GM19452 (cell line): Measurements from ENCODE around the gene TET3.

ENCODE experiments used
- ATAC-seq: cut with Tn5 transposase; IDR thresholded peaks from one replicate; pipeline ENCODE4 v1.9.1; 2021; ENCODE audit not compliant: unreplicated experiment

The TET3 gene

DNA sequence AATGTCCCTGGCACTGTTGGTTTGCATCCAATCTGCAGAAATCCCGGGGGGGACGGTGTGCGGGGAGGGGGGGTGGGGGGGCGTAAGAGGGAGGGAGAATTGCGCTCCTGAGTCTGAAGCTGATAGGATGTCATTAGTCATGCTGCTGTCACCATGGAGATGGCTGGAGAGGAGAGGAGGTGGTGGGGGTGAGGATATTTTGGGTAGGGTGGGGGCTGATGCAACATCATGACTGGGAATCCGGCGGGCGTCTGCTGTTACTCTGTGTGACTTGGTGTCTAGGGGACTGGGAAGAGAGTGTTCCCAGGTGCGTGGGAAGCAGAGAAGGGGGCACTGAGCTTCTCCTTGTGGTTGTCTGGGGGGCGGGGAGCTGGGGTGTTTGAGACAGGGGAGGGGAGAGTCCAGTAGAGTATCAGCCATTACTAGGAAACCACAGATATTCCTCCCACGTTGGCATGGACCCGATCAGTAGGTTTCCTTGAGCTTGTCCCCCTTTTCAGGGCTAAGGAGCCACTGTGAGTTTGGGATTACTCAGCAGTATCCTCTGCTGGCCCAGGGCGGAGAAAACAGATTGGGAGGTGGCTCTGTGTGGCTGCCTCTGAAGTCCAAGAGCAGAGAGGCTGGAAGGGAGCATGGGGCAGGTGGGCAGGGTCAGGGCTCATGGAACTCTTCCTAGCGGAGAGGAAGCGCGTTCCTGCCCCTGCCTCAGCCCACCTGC is 18.9 kb downstream of the TET3 start:
- ATAC-seq: no peak

DNA sequence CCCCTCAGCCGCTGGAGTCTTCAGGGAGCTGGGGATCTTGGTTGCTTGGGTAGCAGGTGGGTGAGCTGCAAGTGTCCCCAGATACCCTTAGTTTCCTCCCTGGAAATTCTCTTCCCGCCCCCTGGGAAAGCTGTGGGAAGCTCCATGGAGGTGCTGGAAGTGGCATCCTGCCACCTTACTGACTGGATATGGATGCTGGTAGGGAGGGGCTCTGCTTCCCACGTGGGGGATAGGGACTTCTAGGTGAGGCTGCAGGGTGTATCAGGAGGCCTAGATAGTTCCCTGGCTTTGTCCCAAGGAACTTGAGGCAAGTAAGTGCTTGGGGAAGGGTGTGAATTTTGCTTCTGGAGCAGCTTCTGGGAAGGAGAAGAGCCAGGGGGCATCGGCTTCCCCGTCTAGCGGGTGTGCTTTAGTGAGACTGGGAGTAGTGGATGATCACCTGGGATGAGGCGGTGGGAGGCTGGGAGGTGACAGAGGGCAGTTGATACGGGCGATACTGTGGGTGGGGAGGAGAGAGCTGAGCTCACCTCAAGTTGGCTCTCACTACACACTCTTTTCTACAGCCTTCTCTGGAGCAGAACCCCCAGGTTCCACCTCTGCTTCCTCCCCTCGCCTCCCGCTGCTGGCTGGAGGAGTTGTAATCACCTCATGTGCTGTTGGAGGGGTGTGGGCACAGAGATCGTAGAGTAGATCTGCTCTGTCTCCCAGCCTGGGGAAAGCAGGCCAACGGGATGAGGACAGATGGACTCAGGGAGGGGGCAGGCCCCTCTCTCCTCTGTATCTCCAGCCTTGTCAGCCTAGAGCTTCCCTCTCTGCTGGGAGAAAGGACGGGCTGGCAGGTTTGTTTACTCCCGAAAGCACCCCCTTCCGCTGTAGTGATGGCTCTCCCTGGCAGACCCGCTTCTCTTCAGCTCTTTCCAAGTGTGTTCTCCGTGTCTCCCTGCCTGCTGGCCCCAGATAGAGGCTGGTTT is 19.8 kb downstream of the TET3 start:
- no peak for ATAC-seq

DNA sequence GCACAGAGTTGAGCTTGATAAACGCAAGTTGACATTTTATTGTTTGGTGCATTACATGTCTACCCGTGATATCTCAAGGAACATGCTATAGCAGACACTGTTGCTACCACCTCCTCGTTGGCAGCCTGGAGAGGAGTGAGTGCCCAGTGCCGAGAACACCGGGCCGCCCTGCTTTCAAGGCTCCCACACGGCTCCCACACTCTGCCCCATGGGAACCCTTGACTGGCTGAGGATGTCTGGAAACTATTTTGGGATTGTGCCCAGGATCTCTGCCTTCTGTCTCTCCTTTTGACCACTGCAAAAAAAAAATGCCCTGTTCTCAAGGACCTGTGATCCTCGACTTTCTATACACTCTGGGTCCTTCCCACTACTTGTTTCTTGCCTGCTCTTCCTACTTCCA is 21.1 kb downstream of the TET3 start:
- ATAC-seq: no peak

DNA sequence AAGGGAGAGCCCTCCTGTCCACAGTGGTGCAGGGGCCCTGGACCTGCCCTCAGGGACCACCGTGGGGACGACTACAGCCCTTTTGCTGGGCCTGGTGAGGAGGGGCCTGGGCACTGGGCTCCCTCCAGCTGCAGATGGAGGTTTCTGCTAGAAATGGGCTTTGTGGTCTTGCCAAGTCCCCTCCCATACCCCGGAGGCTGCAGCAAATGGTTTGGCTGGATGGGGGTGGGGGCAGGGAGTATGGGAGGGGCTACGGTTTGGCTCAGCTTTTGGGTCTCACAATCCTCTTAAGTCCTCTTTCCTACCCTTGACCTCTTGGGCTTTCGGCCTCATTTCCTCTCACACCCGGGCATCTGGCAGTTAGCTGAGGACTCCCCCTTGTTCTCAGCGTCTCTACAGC is 21.7 kb downstream of the TET3 start:
- no peak for ATAC-seq

DNA sequence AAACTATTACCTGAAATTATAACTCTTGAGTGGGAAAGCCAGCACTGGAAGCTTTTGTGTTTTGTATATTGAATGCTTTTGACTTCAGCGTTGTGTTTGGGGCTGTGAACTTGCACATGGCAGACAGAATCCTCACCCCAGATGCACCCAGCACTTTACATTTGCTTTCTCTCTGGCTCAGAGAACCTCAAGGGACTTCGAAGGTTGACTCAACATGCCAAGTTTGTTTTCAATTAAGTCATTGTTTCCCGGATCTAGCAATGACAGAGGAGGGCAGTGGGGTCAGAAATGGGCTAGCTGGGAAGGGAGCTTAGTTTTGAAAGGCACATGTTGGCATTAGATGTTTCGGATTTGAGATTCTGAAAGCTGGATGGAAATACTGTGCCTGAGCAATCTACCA is 22.4 kb downstream of the TET3 start:
- ATAC-seq: no peak

DNA sequence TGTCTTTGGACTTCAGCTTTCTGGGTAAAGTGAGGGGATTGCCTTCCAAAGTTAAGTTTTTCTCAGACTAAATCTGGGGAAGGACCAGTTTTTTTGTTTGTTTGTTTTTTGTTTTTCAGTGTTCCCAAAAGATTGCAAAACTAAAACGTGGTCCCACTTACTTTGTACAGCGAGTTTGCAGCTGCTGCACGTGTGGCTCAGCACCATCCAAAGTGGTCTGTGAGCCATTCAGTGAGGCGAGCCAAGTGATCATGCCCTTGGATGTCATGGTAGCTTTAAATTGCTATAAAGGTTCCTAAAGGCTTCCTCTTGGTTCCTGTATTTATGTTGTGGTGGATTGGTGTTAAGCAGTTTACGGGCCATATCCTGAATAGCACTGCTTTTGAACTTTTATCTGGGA is 23.0 kb downstream of the TET3 start:
- ATAC-seq: no peak

DNA sequence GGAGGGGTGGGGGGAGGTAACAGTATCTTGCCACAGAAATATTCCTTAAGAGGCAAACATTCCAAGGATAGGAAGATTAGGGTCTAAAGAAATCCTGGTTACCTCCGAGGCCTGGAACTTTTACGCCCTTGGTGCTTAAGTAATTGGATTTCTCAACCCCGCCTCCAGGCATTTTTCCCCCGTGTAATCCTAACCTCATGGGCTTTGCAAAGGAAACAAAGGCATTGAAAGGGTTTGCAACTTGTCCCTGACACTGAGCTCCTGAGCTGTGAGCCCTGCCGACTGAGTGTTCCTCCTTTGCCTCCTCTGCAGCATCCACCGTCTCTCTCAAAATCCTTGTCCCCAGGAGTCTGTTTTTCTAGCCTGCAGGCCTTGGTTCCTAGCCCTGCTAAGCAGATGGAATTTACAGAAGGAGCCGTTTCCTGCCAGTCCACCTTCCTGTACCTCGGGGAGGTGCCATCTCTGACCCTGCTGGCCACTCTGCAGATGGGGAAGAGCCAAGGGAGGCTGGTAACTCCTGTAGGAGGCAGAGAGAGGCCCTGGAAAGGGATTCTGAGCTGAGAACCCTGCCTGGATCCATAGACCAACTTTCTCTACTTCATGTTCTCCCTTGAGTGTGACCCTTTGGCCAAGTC is 24.2 kb downstream of the TET3 start:
- ATAC-seq: no peak

DNA sequence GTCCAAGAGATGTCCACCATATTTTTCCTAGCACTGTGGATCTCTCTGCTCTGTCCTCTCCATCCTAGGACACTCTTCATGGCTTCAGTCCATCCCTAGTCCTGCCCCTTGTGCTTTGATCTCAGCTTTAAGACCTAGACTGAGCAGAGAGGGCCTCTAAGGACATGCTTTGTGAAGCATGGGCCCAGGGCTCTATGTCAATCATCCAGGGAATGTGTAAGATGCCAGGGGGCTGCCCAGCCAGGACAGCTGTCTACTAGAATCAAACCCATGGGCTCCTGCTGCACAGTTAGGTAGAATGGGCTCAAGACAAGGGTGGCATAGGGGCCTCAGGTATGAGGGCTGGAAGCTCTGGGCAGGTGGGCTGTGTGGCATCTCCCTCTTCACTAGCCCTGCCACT is 24.9 kb downstream of the TET3 start:
- ATAC-seq: no peak

DNA sequence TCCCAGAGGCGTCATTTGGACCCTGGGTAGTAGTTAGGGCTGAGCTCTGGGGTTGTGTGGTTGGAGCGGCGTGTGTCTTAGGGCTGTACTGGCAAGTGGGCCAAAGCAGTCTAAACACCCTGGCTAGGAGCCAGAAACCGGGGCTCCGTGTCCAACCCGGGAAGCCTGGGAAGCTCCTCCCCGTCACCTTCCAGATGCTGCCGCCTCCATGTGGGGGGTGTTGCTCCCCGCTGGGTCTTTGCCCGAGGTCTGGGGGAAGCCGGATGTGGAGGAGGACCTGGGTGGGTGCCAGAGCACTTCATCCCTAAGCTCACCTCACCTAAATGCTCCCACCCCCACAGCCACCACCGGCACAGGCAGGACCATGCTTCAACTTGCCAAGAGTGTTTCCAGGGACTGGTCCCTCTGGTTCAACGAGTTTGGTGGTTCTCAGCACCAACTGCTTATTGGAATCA is 25.4 kb downstream of the TET3 start:
- no peak for ATAC-seq

DNA sequence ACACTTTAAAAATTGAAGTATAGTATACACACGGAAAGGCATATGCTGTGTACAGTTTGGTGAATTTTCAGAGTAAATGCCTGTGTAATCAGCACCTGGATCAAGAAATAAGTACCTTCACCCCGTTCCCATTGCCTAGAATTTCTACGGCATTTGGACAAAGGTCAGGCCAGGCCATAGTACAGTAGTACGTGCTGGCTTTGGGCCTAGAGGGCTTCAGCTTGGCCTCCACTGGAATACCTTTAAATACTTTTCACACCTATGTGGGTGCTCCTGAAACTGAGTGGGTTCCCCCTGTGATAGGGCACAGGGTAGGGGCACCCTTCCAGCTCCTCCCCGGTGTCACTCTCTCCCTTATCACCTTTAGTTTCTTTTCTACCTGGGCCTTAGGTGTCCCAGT is 26.5 kb downstream of the TET3 start:
- no peak for ATAC-seq

DNA sequence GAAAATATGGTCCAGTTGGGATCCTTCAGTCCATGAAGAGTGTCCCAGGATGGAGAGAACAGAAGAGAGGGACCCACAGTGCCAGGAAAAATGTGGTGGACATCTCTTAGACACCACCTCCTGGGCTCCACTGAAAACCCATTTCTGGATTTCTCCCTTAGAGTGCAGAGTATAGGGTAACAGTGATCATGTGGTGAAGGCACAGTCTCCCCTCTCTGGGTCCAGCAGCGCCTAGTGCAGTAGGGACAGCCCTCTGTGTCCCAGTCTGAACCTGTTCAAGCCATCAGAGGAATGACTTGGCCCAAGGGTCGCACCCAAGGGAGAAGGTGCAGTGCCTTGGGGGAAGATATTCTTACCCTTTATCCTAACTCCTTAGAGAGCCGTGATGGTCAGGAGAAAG is 30.1 kb downstream of the TET3 start:
- no peak for ATAC-seq

DNA sequence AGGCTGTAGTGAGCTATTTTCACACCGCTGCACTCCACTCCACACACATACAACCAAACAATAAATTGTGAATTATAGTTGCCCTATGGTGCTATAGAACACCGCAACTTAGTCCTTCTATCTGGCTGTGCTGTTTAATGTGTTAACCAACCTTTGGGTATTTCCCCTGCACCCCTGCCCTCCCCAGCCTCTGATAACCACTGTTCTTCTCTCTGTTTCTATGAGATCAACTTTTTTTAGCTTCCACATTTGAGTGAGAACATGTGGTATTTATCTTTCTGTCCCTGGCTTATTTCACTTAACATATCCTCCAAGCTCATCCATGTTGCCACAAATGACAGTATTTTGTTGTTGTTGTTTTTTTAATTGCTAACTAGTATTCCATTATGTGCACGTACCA is 32.5 kb downstream of the TET3 start:
- ATAC-seq: peak; percentile 58

DNA sequence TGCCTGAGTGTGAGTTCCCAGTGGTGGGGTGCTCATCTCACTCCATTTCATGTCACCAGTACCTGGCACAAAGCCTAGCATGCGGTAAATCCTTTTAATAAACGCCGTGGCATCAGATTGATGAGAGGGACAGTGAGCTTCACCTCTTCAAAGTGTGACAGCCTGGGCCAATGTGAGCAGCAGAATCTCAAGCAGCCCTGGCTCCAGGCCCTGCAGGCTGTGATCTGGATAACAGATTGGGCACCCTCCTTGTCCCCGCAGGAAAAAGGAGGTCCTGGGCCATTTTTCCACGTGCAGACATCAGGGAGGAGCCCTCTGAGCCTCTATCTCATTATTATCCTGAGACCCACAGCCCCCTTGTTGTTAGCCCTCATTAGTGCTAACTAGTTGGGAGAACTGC is 34.8 kb downstream of the TET3 start:
- no peak for ATAC-seq

DNA sequence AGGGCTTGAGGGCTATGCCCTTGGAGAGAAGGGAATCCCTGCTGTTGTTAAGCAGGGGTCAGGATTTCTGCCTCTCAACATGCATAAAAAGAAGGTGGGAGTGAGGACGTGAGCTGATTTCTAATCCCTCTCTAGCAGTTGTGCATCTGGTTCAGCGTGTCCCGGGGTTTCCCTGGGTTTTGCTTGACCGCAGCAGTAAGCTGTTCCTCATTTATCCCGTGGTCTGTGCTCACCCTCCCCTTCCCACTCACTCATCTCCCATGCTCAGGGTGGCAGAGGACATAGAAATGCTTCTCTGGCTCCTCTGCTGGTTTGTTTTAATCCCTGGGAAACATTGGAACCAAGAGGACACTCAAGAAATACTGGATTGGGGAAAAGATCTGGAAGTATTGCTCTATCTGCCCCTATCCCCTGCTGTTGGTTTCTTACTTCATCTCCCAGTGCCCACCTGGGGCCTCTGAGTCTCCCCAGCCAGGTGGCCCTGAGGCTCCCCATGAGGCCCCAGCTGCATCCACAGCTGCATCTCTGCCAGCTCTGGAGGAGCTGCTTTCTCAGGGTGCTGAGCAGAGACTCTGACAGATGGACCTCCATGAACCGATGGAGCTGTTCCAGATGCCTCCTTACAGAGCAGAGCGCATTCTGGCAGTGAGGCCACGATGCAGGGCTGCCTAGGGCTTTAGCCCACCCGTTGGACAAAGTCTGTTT is 36.1 kb downstream of the TET3 start:
- no peak for ATAC-seq

DNA sequence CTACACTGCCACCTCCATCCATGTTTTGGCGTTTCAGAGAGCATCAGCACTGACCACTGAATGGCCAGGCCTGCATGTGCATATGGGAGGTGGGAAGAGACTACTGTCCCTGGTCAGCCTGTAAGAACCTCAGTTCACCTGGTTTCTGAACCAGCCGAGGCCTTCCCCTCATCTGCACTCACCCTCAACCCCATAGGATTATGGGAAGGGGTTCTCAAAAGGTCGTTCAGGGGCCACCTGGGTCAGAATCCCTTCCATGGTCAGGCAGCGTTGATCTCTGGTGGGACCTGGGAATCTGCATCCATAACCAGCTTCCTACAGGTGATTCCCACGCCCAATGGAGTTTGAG is 36.7 kb downstream of the TET3 start:
- no peak for ATAC-seq

DNA sequence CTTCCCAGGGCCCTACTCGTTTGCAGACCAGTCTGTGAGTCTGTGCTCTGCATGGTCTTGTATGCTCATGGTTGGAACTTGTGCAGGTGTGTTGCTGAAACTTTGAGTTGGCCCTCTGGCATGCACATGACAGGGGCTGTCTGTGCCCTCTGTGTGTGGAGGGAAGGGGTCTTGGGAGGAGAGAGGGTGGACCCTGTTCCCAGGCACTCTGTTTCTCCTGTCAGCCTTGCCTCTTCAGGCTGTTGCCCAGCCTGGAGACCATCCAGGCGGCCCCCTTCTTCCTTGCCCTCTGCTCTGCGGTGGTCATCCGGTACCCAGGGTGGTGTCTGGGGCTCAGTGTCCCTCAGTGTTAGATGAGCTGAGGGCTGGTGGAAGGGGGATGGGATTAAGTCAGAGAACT is 39.5 kb downstream of the TET3 start:
- no peak for ATAC-seq

DNA sequence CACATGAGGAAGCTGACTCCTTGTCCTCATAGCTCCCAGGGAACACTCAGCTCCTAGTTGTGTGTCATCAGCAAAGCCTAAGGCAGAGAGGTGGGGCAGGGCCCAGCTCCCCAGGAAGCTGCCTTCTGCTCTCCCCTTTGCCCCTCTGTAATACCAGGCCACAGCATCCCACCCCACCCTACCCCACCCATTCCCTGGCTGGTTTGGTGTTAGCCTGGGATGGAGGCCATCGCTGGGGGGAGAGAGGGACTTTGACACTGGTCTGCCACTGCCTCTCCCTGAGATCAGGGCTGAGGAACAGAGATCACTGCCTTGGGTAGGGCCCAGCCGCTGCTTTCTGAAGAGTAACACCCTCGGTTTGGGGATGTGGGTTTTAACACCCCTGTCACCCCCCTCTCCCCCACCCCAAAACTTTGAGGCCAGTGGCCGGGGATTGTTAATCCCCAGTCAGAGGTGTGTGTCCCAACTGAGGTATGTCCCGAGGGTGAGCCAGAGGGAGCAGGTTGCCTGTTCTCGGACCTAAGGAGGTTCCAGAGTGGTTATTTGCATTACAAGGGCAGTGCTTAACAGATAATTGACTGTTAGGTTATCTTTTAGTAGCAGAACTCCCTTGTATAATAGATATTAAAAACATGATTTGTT is 41.4 kb downstream of the TET3 start:
- peak; percentile 44 for ATAC-seq

DNA sequence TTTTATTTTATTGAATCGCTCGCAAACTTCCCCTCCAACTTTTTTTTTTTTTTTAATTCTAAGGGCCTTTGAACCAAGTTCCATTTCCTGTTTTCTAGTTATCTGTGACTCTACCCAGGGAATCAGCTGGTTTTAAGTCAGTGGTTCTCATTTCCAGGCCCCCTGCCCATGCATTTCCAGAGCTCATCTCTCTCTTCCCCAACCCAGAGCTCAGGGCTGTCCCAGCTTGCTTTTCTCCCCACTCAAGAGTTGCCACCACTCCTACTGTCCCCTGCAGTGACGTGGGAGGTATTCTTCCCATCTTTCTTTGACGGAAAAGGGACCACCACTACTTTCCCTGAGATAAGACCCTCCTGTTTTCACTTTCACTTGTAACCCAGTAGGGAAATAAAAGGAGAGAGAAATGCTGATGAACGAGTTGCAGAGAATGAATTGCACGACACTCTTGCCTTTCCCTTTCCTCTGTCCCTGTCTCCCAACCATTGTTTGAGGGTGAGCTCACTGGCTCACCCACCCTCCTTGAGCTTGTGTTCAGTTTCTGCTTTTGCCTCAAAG is 42.1 kb downstream of the TET3 start:
- no peak for ATAC-seq

DNA sequence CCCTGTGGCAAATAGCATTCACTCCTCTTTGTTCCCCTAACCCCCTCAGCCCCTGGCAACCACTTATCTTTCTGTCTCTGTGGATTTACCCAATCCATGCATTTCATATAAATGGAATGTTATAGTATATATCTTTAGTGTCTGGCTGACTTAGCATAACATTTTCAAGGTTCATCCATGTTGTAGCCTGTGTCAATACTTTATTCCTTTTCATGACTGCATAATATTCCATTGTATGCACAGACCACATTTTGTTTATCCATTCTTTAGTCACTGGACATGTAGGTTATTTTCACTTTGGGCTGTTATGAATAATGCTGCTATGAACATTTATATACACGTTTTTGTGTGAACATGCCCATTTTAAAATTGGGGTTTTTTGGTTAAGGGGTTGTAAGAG is 42.8 kb downstream of the TET3 start:
- ATAC-seq: no peak

DNA sequence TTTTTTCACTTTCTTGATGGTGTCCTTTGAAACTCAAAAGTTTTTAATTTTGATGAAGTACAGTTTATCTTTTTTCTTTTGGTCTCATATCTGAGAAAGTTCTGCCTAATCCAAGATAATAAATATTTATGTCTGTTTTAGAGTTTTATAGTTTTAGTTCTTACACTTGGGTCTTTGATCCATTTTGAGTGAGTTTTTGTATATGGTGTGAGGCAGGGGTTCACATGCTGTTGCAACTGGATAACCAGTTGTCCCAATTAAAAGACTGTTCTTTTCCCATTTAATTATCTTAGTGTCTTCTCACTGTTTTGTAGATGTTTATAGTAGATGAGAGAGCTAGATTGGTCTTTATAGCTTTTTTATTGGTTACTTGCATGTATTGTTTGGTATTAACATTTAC is 43.6 kb downstream of the TET3 start:
- no peak for ATAC-seq

DNA sequence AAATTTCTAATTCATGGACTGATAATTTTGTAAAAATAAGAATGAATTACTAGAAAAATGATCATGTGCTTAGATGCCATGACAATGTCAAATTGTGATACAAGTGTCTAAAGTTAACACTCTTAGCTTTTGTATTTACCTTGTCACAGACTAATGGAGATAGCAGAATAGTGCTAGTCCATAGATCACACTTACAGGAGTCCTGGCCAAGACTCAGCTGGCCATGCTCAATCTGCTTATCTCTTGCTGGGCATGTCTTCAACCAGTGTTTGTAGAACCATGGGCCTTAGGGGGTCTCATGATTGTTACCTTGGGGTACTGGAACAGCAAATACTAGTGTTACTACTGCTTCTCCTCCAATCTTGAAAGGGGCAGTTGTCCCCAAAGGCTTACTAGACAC is 44.0 kb downstream of the TET3 start:
- no peak for ATAC-seq
